IPS-NIHi7 (cell line): Measurements from ENCODE around the gene SPINK1.
"Not testable (repeated sequence)": the region's sequence is repeated elsewhere in the genome, so short reads cannot be mapped to it uniquely, and the experiment has no call there.

Source experiments
- DNase-seq: peaks from one replicate; pipeline ENCODE4 v3.0.0; 2012; ENCODE audit warnings: mixed read lengths; ENCODE audit errors: extremely low spot score

The SPINK1 gene

GRCh38 chr5:147854894-147855773, 23.7 kb upstream of the SPINK1 start:
- no peak for DNase-seq

- no peak for DNase-seq
Measured at GRCh38 chr5:147854331-147854730, 22.9 kb upstream of the SPINK1 start.

- DNase-seq, result no peak
Measured at GRCh38 chr5:147853372-147853987, 22.0 kb upstream of the SPINK1 start.

- DNase-seq, result no peak
Measured at GRCh38 chr5:147852365-147852764, 20.9 kb upstream of the SPINK1 start.

GRCh38 chr5:147851578-147851977, 20.1 kb upstream of the SPINK1 start:
- peak; percentile 17 for DNase-seq

- DNase-seq, result no peak
Measured at GRCh38 chr5:147849226-147849625, 17.8 kb upstream of the SPINK1 start.

GRCh38 chr5:147845618-147846017, 14.1 kb upstream of the SPINK1 start:
- no peak for DNase-seq

GRCh38 chr5:147844846-147845245, 13.4 kb upstream of the SPINK1 start:
- no peak for DNase-seq

GRCh38 chr5:147842869-147843268, 11.4 kb upstream of the SPINK1 start:
- no peak for DNase-seq

- no peak for DNase-seq
Measured at GRCh38 chr5:147836439-147836838, 5.0 kb upstream of the SPINK1 start.

- no peak for DNase-seq
Measured at GRCh38 chr5:147835386-147835798, 3.9 kb upstream of the SPINK1 start.

- DNase-seq, result no peak
Measured at GRCh38 chr5:147832541-147832940, 1.1 kb upstream of the SPINK1 start.

- DNase-seq, result no peak
Measured at GRCh38 chr5:147830035-147830434, 1.4 kb downstream of the SPINK1 start.

- DNase-seq, result not testable (repeated sequence)
Measured at GRCh38 chr5:147827017-147827416, 4.5 kb downstream of the SPINK1 start.

- DNase-seq, result no peak
Measured at GRCh38 chr5:147826361-147826760, 5.1 kb downstream of the SPINK1 start.

- peak; percentile 63 for DNase-seq
Measured at GRCh38 chr5:147822686-147823491, 8.6 kb downstream of the SPINK1 start.

GRCh38 chr5:147822222-147822621, 9.2 kb downstream of the SPINK1 start:
- not testable (repeated sequence) for DNase-seq

GRCh38 chr5:147821766-147822165, 9.7 kb downstream of the SPINK1 start:
- no peak for DNase-seq

GRCh38 chr5:147819261-147819770, 12.2 kb downstream of the SPINK1 start:
- DNase-seq, result no peak

GRCh38 chr5:147818290-147818689, 13.2 kb downstream of the SPINK1 start:
- DNase-seq, result peak; percentile 13

GRCh38 chr5:147813696-147814095, 17.8 kb downstream of the SPINK1 start:
- no peak for DNase-seq
